ENCODE measurements around the gene COA3. TPM values are rescaled to one million over a fixed set of nuclear protein-coding genes. Genes with fewer than 3 reads are reported as not detected.

COA3 gene
- total RNA-seq, 4 donors from 2014 or later = 39.9 to 82.7 (median 71.2) TPM

DNA sequence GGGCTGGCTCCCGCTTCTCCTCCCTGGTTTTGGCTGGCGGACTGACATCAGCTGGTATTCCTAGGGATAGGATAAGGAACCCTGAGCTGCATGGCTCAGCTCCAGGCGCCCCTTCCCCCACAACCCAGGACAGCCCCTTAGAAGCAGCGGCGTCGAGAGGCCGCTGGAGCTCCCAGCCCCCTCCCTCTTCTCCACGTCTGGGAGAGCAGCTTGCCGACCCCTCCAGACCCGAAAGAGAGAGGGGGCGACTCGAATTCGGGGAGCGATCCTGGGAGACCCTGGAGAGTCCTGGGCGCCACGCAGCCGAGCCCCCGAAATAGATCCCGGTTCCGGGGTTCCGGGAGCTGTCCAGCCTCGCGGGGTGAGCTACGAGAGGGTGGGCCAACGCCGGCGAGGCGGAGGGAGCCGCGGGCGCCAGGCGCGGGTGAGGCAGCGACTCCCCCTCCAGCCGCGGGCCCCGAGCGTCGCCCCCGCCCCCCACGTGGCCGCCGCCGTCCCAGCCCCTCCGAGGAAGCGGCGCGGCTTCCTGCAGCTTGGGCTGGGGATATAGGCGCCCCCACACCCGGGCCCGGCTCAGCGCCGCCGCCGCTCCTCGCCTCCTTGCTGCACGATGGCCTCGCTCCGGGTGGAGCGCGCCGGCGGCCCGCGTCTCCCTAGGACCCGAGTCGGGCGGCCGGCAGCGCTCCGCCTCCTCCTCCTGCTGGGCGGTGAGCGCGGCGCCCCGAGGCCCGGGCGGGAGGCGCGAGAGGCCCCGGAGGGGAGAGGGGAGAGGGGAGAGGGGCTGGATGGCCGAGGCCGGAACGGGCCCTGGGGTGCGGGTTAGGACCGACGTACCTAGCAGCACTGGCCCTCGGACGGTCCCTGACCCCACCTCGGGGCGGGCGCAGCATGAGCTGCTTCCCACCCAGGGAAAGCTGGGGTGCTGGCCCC is 37.6 kb downstream of the COA3 start, which contains the start of gene RAMP2:
Gene RAMP2 (plus strand): TSS at position 576 of the 930 bp plus-strand sequence. CDS start 35 bp downstream, at position 611.
- peak; percentile 22 for DNase-seq (ENCODE audit: low spot score)
- ATAC-seq (ENCODE audit: low FRiP score) = peak; percentile 53
- TF ChIP-seq CTCF (IDR thresholded peaks at IDR 0.05) = no peak

DNA sequence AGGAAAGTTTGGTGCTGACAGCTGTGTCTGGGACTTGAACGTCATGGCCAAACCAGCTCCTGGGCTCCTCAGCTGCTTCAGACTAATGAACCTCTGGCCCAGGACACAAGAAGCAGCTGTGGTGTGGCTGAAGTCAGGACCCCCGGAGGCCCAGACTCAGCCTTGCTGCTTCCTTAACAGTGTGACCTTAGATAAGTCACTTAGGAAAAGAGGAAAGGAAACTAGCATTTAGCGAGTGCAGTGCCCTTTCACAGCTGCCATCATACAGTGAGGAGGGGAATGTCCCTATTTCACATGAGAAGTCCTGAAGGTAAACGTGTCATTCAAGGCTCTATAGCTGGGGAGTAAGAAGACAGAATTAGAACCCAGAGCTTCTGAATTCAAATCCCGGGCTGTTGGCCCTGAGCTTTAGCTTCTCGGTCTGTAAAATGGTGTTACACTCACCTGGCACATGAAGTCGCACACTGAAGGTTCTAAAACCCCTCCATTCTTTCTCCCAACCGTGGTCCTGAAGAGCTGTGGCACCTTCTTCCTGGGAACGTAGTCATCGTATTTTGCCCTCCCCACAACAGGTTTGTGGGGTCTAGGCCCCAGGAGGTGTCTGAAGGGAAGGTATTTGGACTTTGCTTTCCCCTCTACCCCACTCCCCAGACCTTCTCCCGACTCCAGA is 38.4 kb downstream of the COA3 start:
- ATAC-seq (ENCODE audit: low FRiP score) = no peak
- TF ChIP-seq CTCF (IDR thresholded peaks at IDR 0.05) = no peak
- peak; percentile 13 for DNase-seq (ENCODE audit: low spot score)

- no peak for TF ChIP-seq CTCF (IDR thresholded peaks at IDR 0.05)
- ATAC-seq (ENCODE audit: low FRiP score) (peak; percentile 46), DNase-seq (ENCODE audit: low spot score) (no peak)
Measured at GRCh38 chr17:42754782-42755181, 43.7 kb downstream of the COA3 start.

- DNase-seq (ENCODE audit: low spot score) (no peak), ATAC-seq (ENCODE audit: low FRiP score) (no peak)
- TF ChIP-seq CTCF (IDR thresholded peaks at IDR 0.05) = no peak
Measured at GRCh38 chr17:42751628-42752027, 46.9 kb downstream of the COA3 start.

GRCh38 chr17:42750739-42751344 is 47.7 kb downstream of the COA3 start:
- no peak for TF ChIP-seq CTCF (IDR thresholded peaks at IDR 0.05)
- no peak for ATAC-seq (ENCODE audit: low FRiP score)
- DNase-seq (ENCODE audit: low spot score) = no peak

DNA sequence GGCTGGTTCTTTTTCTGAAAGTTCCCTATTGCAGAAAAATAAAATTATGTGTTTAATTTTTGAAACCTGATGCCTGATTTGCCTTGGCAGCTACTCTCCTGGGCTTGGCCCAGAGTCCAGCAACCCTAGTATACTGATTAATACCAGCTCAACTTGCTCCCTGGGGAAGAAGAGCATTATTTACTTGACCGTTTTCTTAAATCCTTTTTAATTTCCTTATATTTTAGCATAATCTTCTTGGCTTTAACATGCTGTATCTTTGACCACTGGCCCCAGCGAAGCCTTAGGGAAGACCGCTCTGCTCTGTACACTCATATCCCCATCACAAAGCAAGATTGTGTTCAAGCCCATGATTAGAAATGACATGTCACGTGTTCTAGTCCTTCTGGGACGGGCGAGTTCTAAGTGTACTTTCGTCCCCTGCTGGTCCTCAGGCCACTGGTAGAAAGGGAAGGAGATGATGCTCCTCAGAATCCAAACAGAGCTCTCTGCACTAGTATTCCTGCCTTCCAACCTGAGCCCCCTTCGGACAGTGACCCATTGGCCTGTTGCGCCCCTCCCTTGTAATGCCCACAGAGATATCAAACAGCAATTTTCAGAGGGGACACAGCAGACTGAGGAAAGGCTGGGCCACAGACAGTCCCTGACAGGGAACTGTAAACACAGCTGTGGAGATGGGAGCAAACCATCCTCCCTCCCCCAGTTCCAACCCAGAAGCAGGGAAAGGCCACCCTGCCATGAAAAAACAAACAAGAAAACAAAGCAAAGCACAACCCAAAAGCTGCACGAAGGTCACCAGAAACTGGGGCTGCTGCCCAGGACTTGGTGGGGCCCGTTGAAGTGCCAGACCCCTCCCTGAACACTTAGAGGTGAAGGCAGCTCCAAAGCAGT is 49.4 kb downstream of the COA3 start:
- no peak for ATAC-seq (ENCODE audit: low FRiP score)
- no peak for DNase-seq (ENCODE audit: low spot score)
- TF ChIP-seq CTCF (IDR thresholded peaks at IDR 0.05) = no peak
